GM13976 (cell line): Measurements from ENCODE around the gene THG1L.

ENCODE experiments used
- DNase-seq: peaks from one replicate; pipeline ENCODE4 v3.0.0; 2012; ENCODE audit warnings: low spot score
- in situ Hi-C: fragments of 300-500 bp; cut with MboI; formaldehyde crosslinking; loops from one replicate; pipeline ENCODE4 v1.12.0; 2022; ENCODE audit warnings: low sequenced_read_pairs, mixed read lengths, inconsistent platforms; ENCODE audit not compliant: unreplicated experiment
- TF ChIP-seq, protein P1 (sequence below): IDR thresholded peaks from 2 replicates; pipeline ENCODE4 v1.5.1; 2012; ENCODE audit warnings: borderline replicate concordance, mild to moderate bottlenecking; ENCODE audit not compliant: insufficient read depth; ENCODE audit errors: extremely low read depth, missing control alignments, control extremely low read depth

The THG1L gene

DNA sequence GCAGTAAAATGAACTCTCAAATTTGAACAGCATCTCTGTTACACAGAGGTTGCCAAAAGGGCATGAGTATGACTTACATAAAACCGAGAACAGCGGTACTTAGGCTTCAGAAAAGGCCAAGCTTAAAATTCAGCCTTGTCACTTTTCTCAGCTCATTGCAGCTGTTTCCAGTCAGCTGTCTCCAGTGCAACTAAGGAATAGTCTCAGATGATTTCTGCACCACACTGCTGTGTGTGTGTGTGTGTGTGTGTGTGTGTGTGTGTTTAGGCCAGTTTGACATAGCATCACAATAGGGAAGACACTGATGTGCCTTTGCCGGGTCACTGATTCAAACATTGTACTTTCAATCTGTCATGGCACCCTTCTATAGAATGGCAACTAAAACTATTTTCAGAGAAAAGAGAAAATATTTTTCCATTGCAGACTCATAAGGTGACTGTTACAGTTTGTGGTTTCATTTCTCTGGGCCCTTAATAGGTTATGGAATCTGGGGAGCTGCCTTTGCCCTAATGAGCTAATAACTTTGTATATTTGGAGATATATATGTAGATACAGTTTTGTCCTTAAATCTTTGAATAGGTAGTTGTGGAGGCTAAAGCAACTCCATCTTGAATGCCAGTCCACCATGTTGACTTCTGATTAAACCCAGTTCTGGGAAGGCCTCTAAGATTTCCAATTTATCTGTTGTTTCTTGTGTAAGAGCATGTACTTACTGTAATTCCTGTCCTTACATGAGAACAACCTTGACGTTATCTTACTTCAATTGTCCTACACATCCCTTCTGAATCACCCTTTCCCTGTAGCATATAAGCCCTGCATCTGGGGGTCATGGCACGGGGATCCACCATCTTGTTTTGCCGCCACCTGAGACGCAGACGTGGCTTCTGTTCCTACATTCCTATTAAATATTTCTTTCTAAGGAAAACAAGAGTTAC, 16.8 kb downstream of the THG1L start:
- in situ Hi-C loops, result no loop called here
- TF ChIP-seq, protein P1, sequence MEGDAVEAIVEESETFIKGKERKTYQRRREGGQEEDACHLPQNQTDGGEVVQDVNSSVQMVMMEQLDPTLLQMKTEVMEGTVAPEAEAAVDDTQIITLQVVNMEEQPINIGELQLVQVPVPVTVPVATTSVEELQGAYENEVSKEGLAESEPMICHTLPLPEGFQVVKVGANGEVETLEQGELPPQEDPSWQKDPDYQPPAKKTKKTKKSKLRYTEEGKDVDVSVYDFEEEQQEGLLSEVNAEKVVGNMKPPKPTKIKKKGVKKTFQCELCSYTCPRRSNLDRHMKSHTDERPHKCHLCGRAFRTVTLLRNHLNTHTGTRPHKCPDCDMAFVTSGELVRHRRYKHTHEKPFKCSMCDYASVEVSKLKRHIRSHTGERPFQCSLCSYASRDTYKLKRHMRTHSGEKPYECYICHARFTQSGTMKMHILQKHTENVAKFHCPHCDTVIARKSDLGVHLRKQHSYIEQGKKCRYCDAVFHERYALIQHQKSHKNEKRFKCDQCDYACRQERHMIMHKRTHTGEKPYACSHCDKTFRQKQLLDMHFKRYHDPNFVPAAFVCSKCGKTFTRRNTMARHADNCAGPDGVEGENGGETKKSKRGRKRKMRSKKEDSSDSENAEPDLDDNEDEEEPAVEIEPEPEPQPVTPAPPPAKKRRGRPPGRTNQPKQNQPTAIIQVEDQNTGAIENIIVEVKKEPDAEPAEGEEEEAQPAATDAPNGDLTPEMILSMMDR, result no peak
- no peak for DNase-seq

DNA sequence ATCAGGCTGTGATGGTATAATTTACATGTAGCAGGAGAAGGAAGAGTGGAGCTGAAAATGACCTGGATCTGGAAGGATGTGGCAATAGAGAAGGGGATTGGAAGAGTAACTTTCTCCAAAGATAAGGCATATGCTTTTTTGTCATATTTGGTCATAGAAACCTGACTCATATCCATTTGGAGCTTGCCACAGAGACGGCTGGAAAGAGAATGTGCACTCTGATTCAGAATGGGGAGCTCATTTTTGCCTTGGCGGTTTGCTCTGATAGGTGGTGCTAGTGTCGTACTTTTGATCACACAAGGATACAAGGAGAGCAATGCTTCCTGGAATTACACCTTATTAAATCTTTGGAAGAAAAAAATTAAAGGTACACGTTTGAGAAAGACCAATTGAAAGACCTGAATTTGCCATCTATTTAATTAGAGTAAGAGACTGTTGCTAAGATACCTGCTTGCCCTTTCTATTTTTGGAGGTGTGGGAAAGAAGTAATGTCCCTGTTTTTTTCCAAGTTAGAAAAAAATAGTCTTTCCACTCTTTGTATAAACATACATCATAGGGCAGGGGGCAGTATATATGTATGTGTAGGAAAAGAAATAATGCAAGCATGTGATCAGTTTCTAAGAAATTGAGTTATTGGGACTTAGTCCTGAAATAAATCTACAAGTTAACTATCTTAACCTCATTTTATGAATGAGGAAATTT, 17.7 kb downstream of the THG1L start:
- DNase-seq, result no peak
- in situ Hi-C loops, result no loop called here
- TF ChIP-seq, protein P1, result no peak

DNA sequence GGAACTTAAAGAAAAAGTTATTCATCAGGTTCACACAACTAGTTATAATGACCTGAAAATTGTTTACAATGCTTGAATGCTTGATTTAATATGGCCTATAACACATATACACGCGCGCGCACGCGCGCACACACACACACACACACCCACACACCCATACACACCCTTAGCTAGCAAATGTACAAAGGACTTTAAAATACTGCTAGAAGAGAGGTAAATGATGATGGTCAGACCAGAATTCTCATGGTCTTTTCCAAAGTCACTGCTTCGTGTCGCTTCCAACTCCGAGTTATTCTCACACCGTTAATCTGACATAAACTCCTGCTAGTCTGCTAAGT, 18.2 kb downstream of the THG1L start:
- no peak for DNase-seq
- TF ChIP-seq, protein P1, result no peak
- in situ Hi-C loops, result no loop called here

DNA sequence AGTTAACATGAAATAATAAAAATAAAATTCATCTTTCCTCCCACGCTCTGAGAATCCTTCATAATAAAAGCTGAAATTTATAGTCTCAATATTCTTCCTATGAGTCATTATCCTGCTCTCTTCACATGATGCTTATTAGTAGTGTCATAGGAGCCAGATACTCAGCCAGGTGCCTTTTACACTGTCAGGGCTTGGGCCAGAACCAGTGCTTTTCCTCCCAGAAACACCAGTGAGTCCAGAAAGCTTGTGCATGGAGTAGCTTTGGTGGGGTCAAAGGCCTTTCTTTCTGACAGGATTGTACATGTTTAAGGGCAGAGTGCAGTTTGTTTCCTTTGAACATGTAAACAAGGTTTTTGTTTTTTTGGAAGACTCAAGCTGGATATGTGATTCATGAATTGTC, 19.1 kb downstream of the THG1L start:
- no peak for DNase-seq
- TF ChIP-seq, protein P1, result no peak
- in situ Hi-C loops, result no loop called here

DNA sequence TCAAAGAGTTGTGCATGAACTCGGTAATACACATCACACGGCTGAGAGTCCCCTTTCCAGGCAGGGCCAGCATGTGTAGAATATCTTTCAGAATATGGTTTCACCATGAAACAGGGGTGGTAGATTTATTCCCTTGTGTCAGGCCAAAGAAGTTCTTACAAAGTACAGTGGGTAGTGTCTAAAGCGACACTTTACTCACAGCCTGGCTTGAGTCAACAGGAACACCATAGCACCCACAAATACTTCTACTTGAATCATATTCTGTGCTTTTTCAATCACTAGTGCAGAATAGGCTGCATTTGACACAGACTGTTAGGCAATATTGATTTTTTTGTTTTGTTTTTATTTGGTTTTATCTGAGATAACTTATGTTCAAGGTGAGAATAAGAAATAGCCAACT, 24.9 kb downstream of the THG1L start:
- DNase-seq, result no peak
- in situ Hi-C loops, result no loop called here

DNA sequence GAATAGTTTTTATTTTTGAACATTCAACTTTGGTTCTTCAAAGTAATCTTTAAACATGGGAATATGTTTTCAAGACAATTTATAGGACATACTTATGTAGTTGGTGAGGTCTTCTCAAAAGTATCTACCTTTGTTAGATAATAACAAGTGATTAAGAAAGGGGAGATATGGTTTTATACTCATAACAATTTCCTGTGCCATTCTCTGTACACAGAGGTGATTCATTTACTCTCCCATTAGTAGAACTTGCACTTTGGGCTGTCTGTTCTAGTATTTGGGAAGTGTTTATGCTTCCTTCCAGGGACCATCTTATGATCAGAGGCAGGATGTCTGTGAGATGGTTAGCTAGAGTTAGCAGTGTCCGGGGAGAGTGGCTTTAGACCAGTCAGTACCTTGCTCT, 27.5 kb downstream of the THG1L start:
- DNase-seq, result no peak
- TF ChIP-seq, protein P1, result no peak
- in situ Hi-C loops, result no loop called here

More for the DNA sequence above, 24.9 kb downstream of the THG1L start:
- TF ChIP-seq, protein P1, result no peak
